Ascending aorta (tissue), 2 donors: ENCODE measurements around the gene FTH1. TPM values are rescaled to one million over a fixed set of nuclear protein-coding genes. Genes with fewer than 3 reads are reported as not detected.

Experiments
- DNase-seq, 2 donors: peaks; one replicate each; pipeline ENCODE4 v3.0.0-alpha.2; 2019; ENCODE audit warnings: low spot score in 2 of 2
- H3K27ac ChIP-seq, 2 donors: fragments of 200-600 bp; sonication (generic); one replicate each; pipeline ENCODE4 v1.5.1; 2016 to 2017; ENCODE audit warnings: mild to moderate bottlenecking in 1 of 2
- H3K27me3 ChIP-seq: fragments of 200-600 bp; sonication (generic); one replicate; pipeline ENCODE4 v1.5.1; 2017
- H3K36me3 ChIP-seq, 2 donors: fragments of 200-600 bp; sonication (generic); one replicate each; pipeline ENCODE4 v1.5.1; 2016
- H3K4me1 ChIP-seq, 2 donors: fragments of 200-600 bp; sonication (generic); one replicate each; pipeline ENCODE4 v1.5.1; 2016 to 2017; ENCODE audit warnings: mild to moderate bottlenecking in 1 of 2
- H3K4me3 ChIP-seq, 2 donors: fragments of 200-600 bp; sonication (generic); one replicate each; pipeline ENCODE4 v1.5.1; 2016 to 2017; ENCODE audit warnings: mild to moderate bottlenecking in 1 of 2
- H3K9me3 ChIP-seq, 2 donors: fragments of 200-600 bp; sonication (generic); one replicate each; pipeline ENCODE4 v1.5.1; 2016
- intact Hi-C: fragments of 100-400 bp; cut with DNase I; formaldehyde crosslinking; loops from one replicate; pipeline ENCODE4 v1.15.1; 2023
- total RNA-seq: library from RNA; depleted of rRNA; stranded (reverse); fragments of >200 nt; gene quantifications from one replicate; pipeline ENCODE4 v1.1.0, GENCODE V29; 2016
- TF ChIP-seq, protein P1 (sequence below), 3 experiments: fragments of 200-600 bp in 2 of 3; fragments of 450-650 bp in 1 of 3; sonication (generic) in 2 of 3; IDR thresholded peaks; one replicate each; pipeline ENCODE4 v1.5.1; 2016 to 2019; ENCODE audit warnings: antibody characterized with exemption in 3 of 3, mild to moderate bottlenecking in 1 of 3, moderate library complexity in 1 of 3

The FTH1 gene
- total RNA-seq, 1 donor from 2014 or later: 2,353 TPM

GRCh38 chr11:61946894-61947293 is 20.5 kb downstream of the FTH1 start:
- TF ChIP-seq, protein P1, sequence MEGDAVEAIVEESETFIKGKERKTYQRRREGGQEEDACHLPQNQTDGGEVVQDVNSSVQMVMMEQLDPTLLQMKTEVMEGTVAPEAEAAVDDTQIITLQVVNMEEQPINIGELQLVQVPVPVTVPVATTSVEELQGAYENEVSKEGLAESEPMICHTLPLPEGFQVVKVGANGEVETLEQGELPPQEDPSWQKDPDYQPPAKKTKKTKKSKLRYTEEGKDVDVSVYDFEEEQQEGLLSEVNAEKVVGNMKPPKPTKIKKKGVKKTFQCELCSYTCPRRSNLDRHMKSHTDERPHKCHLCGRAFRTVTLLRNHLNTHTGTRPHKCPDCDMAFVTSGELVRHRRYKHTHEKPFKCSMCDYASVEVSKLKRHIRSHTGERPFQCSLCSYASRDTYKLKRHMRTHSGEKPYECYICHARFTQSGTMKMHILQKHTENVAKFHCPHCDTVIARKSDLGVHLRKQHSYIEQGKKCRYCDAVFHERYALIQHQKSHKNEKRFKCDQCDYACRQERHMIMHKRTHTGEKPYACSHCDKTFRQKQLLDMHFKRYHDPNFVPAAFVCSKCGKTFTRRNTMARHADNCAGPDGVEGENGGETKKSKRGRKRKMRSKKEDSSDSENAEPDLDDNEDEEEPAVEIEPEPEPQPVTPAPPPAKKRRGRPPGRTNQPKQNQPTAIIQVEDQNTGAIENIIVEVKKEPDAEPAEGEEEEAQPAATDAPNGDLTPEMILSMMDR (IDR thresholded peaks at IDR 0.05): no peak
- H3K4me1 ChIP-seq: peaks cover 3 to 11% of the 10 kb centered on the region in 2 donors
- H3K36me3 ChIP-seq: no peaks in the 10 kb centered on the region
- no peaks in the 10 kb centered on the region for H3K9me3 ChIP-seq
- peak in 1 of 2 donors; percentile 15 for DNase-seq
- intact Hi-C loops: loop anchor here (1.0 to 2.0 kb wide), 5 partner anchors 30 to 162 kb away; partner anchors contain the start of gene RAB3IL1
- no peak overlapping the region for H3K4me3 ChIP-seq
- no peaks in the 10 kb centered on the region for H3K27me3 ChIP-seq
- H3K27ac ChIP-seq: no peak overlapping the region

DNA sequence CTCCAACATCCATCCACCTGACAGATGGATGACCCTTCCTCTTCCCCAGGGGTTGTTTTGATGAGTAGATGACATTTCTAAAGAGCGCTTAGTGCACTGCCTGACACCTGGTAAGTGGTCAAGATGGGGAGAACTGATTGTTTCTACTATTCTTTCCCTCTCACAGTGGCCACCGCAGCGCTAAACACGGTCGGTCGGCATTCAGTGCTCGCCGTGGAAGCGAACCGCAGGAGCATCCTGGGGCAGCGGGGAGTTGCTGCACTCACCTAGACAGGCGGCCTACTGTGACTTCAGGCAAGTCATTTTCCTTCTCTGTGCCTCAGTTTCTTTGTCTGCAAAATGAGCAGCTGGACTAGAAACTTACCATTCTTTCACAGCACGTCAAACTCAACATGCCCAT is 22.2 kb downstream of the FTH1 start:
- DNase-seq: peak in 1 of 2 donors; percentile 52
- intact Hi-C loops: no loop called here
- H3K27me3 ChIP-seq: no peaks in the 10 kb centered on the region
- H3K4me1 ChIP-seq: peaks cover 3 to 11% of the 10 kb centered on the region in 2 donors
- H3K4me3 ChIP-seq: no peak overlapping the region
- no peaks in the 10 kb centered on the region for H3K36me3 ChIP-seq
- H3K27ac ChIP-seq: no peak overlapping the region
- TF ChIP-seq, protein P1 (IDR thresholded peaks at IDR 0.05): no peak
- H3K9me3 ChIP-seq: no peaks in the 10 kb centered on the region

GRCh38 chr11:61940466-61940865 is 27.0 kb downstream of the FTH1 start:
- peaks cover 0 to 8% of the 10 kb centered on the region in 2 donors for H3K9me3 ChIP-seq
- TF ChIP-seq, protein P1 (IDR thresholded peaks at IDR 0.05): no peak
- H3K27me3 ChIP-seq: no peaks in the 10 kb centered on the region
- H3K4me1 ChIP-seq: no peaks in the 10 kb centered on the region
- H3K4me3 ChIP-seq: no peak overlapping the region
- H3K36me3 ChIP-seq: no peaks in the 10 kb centered on the region
- DNase-seq: peak in 1 of 2 donors; percentile 31
- intact Hi-C loops: no loop called here
- H3K27ac ChIP-seq: no peak overlapping the region

DNA sequence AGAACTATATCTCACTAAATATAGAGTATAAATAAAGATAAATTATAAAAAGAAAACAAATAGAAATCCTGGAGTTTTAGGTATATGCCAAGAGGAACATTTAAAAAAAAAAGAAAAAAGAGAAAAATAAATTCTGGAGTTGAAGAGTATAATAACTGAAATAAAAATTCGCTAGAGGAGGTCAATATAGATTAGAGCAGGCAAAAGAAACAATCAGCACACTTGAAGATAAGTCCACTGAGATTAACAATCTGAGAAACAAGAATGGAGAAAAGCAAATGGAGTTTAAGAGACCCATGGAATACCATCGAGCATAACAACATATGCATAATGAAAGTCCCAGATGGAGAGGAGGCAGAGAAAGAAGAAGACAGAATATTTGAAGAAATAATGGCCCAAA is 31.6 kb downstream of the FTH1 start:
- H3K4me3 ChIP-seq: no peak overlapping the region
- H3K27me3 ChIP-seq: no peaks in the 10 kb centered on the region
- no peaks in the 10 kb centered on the region for H3K36me3 ChIP-seq
- H3K27ac ChIP-seq: no peak overlapping the region
- TF ChIP-seq, protein P1 (IDR thresholded peaks at IDR 0.05): no peak
- no peak for DNase-seq
- no peaks in the 10 kb centered on the region for H3K4me1 ChIP-seq
- intact Hi-C loops: no loop called here
- H3K9me3 ChIP-seq: peaks cover 0 to 8% of the 10 kb centered on the region in 2 donors

DNA sequence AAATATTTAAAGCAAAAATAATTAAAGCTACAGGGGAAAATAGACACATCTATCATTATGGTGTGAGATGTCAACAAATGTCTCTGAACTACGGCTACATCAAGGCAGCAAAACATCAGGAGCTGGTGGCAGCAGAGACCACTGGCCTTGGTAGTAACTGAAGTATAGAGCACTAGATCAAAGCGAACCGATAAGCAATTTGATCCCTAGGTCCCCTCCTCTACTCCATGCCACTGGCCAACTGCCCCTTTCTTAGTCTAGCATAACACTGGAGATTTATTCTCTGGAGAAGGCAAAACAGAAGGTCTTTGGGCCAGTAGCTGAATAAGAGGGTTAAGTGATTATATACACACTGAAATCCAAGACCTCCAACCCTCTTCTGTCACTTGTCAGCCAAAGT is 36.5 kb downstream of the FTH1 start:
- intact Hi-C loops: no loop called here
- Histone ChIP-seq H3K4me1 (no peaks in the 10 kb centered on the region), H3K27ac (no peak overlapping the region), H3K4me3 (no peak overlapping the region), H3K9me3 (no peaks in the 10 kb centered on the region), H3K36me3 (no peaks in the 10 kb centered on the region), H3K27me3 (no peaks in the 10 kb centered on the region)
- TF ChIP-seq, protein P1 (IDR thresholded peaks at IDR 0.05): no peak
- no peak for DNase-seq

- H3K4me3 ChIP-seq: no peak overlapping the region
- DNase-seq: no peak
- no peaks in the 10 kb centered on the region for H3K36me3 ChIP-seq
- TF ChIP-seq, protein P1 (IDR thresholded peaks at IDR 0.05): no peak
- no peaks in the 10 kb centered on the region for H3K9me3 ChIP-seq
- H3K27ac ChIP-seq: no peak overlapping the region
- no peaks in the 10 kb centered on the region for H3K4me1 ChIP-seq
- H3K27me3 ChIP-seq: no peaks in the 10 kb centered on the region
- intact Hi-C loops: no loop called here
These were observed 38.8 kb downstream of the FTH1 start for GRCh38 chr11:61928606-61929005.
